Tibial nerve (tissue), 4 donors: ENCODE results near the gene ADCY2. TPM values are rescaled to one million over a fixed set of nuclear protein-coding genes. Genes with fewer than 3 reads are reported as not detected.

Source experiments
- DNase-seq, 2 donors: peaks; one replicate each; pipeline ENCODE4 v3.0.0-alpha.2; 2019; ENCODE audit warnings: low spot score in 2 of 2
- H3K27ac ChIP-seq, 4 donors: fragments of 200-600 bp; sonication (generic) in 3 of 4; one replicate each; pipeline ENCODE4 v1.5.1; 2017 to 2019; ENCODE audit warnings: mild to moderate bottlenecking in 1 of 4
- H3K27me3 ChIP-seq, 2 donors: fragments of 200-600 bp; sonication (generic) in 1 of 2; one replicate each; pipeline versions ENCODE4 v1.5.1 to v1.6.0; 2017 to 2019
- H3K36me3 ChIP-seq, 3 donors: fragments of 200-600 bp; sonication (generic); one replicate each; pipeline ENCODE4 v1.5.1; 2018 to 2019
- H3K4me1 ChIP-seq, 4 donors: fragments of 200-600 bp; sonication (generic) in 3 of 4; one replicate each; pipeline ENCODE4 v1.5.1; 2017 to 2019
- H3K4me3 ChIP-seq, 4 donors: fragments of 200-600 bp; sonication (generic) in 3 of 4; one replicate each; pipeline ENCODE4 v1.5.1; 2017 to 2019; ENCODE audit warnings: mild to moderate bottlenecking in 1 of 4, moderate library complexity in 1 of 4
- H3K9me3 ChIP-seq, 4 donors: fragments of 200-600 bp; sonication (generic) in 3 of 4; one replicate each; pipeline ENCODE4 v1.5.1; 2017 to 2019
- CTCF ChIP-seq, 5 experiments: fragments of 200-600 bp in 3 of 5; fragments of 450-650 bp in 2 of 5; sonication (generic) in 3 of 5; IDR thresholded peaks; one replicate each; pipeline ENCODE4 v1.5.1; 2016 to 2019; ENCODE audit warnings: antibody characterized with exemption in 5 of 5, mild to moderate bottlenecking in 3 of 5, moderate library complexity in 2 of 5
- EP300 ChIP-seq, 2 donors: sonication (generic); formaldehyde crosslinking; IDR thresholded peaks; one replicate each; pipeline ENCODE4 v1.6.1; 2017; ENCODE audit warnings: antibody characterized with exemption in 2 of 2, mild to moderate bottlenecking in 1 of 2
- POLR2A ChIP-seq, 2 donors: fragments of 450-650 bp; IDR thresholded peaks; one replicate each; pipeline ENCODE4 v1.6.1; 2017; ENCODE audit warnings: antibody characterized with exemption in 2 of 2, mild to moderate bottlenecking in 2 of 2, moderate library complexity in 2 of 2
- WGBS, 2 donors: methylation state at CpG; one replicate each; pipeline ENCODE4 v1.1.5; 2018; 5-methylcytosine and 5-hydroxymethylcytosine counted together
- total RNA-seq, 4 donors: library from RNA; depleted of rRNA; stranded (reverse); fragments of >200 nt; gene quantifications; one replicate each; pipeline ENCODE4 v1.1.0, GENCODE V29; 2016

The ADCY2 gene
- total RNA-seq, 4 donors from 2014 or later = 4.2 to 11.8 (median 10.0) TPM

GRCh38 chr5:7659420-7659819, 263.5 kb downstream of the ADCY2 start:
- no peak for DNase-seq
- no peaks in the 10 kb centered on the region for H3K36me3 ChIP-seq
- no peak overlapping the region for H3K4me3 ChIP-seq
- H3K27me3 ChIP-seq = no peaks in the 10 kb centered on the region
- H3K27ac ChIP-seq = no peak overlapping the region
- H3K9me3 ChIP-seq = no peaks in the 10 kb centered on the region
- H3K4me1 ChIP-seq = no peaks in the 10 kb centered on the region
- WGBS, 2 donors = 77 to 81% methylated on average over 4 of the region's 4 CpGs
- TF ChIP-seq EP300 (IDR thresholded peaks at IDR 0.05) = no peak
- no peak for TF ChIP-seq POLR2A (IDR thresholded peaks at IDR 0.05)
- TF ChIP-seq CTCF (IDR thresholded peaks at IDR 0.05) = no peak

DNA sequence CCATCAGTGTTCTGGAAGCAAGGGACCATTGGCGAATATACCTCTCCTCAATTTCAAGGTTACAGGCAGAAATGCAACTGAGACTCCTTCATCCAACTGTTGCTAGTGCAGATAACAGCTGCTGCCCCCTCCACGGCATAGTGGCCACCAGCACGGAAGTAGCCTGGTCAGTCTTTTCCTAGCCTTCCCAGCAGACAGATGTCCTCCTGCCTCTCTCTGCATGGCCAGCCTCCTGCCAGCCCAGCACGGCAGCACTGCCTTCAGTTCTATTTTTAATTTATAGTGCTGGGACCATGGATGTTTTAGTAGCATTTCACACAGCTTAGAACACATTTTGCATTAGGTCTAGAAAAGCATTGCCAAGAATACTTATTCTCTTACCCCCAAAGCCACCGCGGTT, 266.4 kb downstream of the ADCY2 start:
- no peaks in the 10 kb centered on the region for H3K27me3 ChIP-seq
- H3K9me3 ChIP-seq = no peaks in the 10 kb centered on the region
- WGBS, 2 donors = 87 to 90% methylated on average over 6 of the region's 6 CpGs
- no peak for DNase-seq
- no peak overlapping the region for H3K4me3 ChIP-seq
- H3K36me3 ChIP-seq = no peaks in the 10 kb centered on the region
- no peak overlapping the region for H3K27ac ChIP-seq
- no peaks in the 10 kb centered on the region for H3K4me1 ChIP-seq
- TF ChIP-seq CTCF (IDR thresholded peaks at IDR 0.05) (no peak), EP300 (IDR thresholded peaks at IDR 0.05) (no peak), POLR2A (IDR thresholded peaks at IDR 0.05) (no peak)

GRCh38 chr5:7663808-7664207, 267.9 kb downstream of the ADCY2 start:
- no peaks in the 10 kb centered on the region for H3K27me3 ChIP-seq
- TF ChIP-seq EP300 (IDR thresholded peaks at IDR 0.05) (no peak), POLR2A (IDR thresholded peaks at IDR 0.05) (no peak), CTCF (IDR thresholded peaks at IDR 0.05) (no peak)
- DNase-seq = no peak
- H3K4me1 ChIP-seq = no peaks in the 10 kb centered on the region
- H3K4me3 ChIP-seq = no peak overlapping the region
- WGBS, 2 donors = 62 to 81% methylated on average over 3 of the region's 3 CpGs
- H3K36me3 ChIP-seq = no peaks in the 10 kb centered on the region
- no peaks in the 10 kb centered on the region for H3K9me3 ChIP-seq
- no peak overlapping the region for H3K27ac ChIP-seq

DNA sequence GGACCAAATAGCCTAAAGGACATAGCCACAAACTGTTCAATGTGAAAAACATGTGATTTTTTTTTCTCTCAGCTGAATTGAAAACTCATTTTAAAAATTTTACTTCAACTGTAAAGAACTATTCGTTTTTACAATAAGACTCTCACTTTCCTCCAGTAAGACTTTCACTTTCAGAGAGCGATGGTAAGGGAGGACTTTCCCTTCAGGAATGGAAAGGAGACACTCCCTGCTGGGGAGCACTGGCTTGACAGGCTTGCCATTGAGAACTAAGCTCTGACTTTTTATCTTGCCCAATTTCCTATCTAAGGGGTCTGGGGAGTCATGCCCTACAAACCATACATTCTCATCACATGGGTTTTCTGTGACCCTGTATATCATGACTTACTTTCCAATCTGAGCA, 268.3 kb downstream of the ADCY2 start:
- no peaks in the 10 kb centered on the region for H3K9me3 ChIP-seq
- no peaks in the 10 kb centered on the region for H3K4me1 ChIP-seq
- H3K27ac ChIP-seq = no peak overlapping the region
- WGBS, 2 donors = 80 to 82% methylated on average over 2 of the region's 2 CpGs
- no peak overlapping the region for H3K4me3 ChIP-seq
- H3K27me3 ChIP-seq = no peaks in the 10 kb centered on the region
- TF ChIP-seq EP300 (IDR thresholded peaks at IDR 0.05) = no peak
- no peak for TF ChIP-seq CTCF (IDR thresholded peaks at IDR 0.05)
- no peak for TF ChIP-seq POLR2A (IDR thresholded peaks at IDR 0.05)
- H3K36me3 ChIP-seq = no peaks in the 10 kb centered on the region
- DNase-seq = no peak

- Histone ChIP-seq H3K27me3 (no peaks in the 10 kb centered on the region), H3K27ac (no peak overlapping the region), H3K9me3 (no peaks in the 10 kb centered on the region), H3K36me3 (no peaks in the 10 kb centered on the region), H3K4me3 (no peak overlapping the region), H3K4me1 (no peaks in the 10 kb centered on the region)
- WGBS, 2 donors = 84 to 89% methylated on average over 5 of the region's 5 CpGs
- DNase-seq = no peak
- TF ChIP-seq POLR2A (IDR thresholded peaks at IDR 0.05) = no peak
- no peak for TF ChIP-seq EP300 (IDR thresholded peaks at IDR 0.05)
- TF ChIP-seq CTCF (IDR thresholded peaks at IDR 0.05) = no peak
These were observed 271.4 kb downstream of the ADCY2 start for GRCh38 chr5:7667216-7667767.
